ENCODE data around the gene AGAP1.

AGAP1 gene

GRCh38 chr2:235489897-235490296, 3.9 kb upstream of the AGAP1 start:
- ATAC-seq: no peak

GRCh38 chr2:235492850-235493344, 946 bp upstream of the AGAP1 start:
- no peak for ATAC-seq

- ATAC-seq: no peak
Measured at GRCh38 chr2:235493402-235493774, 455 bp upstream of the AGAP1 start.

DNA sequence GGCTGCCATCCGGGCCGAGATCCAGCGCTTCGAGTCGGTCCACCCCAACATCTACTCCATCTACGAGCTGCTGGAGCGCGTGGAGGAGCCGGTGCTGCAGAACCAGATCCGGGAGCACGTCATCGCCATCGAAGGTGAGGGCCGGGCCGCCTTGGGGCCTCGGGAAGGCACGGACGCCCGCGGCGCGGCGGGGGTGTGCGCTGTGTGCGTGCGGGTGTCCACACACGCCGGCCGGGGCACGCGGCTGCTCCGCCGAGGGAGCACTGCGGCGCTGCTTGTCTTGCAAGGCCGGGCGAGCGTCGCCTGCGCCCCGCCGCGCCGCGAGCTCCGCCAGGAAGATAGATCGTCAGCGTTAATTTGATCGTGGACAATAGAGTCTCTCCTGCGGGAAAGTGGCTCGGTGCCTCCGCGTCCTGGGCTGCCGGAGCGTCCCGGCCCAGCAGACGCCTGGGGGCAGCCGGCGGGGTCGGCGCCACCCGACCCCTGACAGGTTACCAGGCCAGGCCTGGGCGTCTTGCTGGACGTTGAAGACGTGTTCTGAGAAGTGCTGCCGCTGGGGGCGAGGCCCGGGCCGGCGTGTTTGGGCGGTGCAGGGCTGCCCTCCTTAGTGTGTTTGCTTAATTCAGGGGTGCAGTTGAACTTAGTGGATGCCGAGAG, 1.0 kb downstream of the AGAP1 start:
- ATAC-seq: no peak

DNA sequence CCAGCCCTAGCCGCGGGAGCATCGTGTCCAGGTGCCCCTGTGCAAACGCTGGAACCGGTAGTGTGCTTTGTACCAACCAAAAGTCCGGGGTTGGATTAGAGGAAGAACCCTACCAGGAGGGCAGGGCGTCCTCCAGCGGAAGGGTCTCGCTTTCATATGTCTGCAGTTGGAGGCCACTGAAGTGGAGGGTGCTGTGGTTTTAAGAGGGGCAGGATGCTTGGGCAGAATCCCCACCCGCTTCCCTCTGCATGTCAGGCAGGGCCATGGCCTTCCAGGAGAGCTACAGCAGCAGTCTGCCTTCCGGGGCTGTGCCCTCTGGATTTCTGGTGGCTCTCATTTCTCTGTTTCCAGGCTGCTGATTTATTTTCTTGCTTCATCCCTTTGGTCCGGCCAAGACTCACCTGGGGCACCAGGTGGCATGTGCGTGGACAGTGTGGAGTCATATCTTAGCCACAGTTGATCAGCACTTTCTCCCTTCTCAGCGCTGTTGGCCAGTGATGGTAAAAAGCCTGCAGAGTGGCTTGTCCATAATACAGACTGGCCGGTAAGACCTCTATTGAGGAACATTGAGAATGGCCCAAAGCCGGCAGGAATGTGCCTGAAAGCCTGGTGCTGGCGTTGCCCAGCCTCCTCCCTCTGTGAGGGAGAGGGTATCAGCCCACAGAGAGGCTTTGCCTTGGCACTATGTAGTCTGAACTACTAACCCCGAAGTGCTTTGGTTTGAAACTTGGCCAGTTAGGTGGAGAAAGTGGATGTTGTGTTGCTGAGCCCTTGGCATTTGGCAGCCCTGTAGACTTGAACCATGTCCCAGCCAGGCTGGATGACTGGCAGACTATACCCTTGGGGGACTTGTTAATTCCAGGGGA, 1.8 kb downstream of the AGAP1 start:
- ATAC-seq: no peak

DNA sequence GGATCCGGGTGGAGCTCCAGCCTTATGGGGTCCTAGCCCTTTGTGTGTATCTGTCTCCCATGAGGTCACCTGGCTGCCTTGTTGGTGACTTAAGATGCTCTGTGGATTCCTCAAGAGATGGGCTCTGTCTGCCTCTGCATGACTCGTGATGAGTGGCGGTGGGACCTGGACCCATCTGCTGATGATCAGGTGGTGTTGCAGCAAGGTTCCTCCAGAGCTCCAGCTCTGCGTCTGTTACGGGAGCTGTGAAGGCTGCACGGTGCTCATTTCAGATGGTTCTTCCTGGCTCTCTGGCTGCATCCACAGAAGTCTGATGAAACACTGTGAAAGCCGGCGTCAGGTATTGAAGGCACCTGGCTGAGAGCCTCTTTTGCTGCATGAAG, 2.4 kb downstream of the AGAP1 start:
- no peak for ATAC-seq

DNA sequence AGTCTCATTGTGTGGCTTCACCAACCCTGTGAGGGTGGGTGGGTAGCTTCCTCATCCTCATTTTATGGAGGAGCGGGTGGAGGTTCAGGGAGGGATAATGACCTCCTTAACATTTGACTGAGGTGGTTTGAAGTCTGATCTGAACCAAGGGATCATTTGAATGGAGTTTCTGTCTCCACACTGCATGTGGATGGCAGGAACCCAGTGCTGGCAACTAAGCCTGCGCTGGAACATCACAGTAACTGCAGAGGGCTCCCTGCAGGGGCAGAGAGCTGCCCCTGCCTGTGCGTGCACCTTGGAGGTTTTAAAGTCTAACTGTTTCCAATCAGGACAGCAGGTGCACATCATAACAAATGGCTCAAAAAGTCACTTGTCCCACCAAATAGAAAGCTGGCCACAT, 3.3 kb downstream of the AGAP1 start:
- no peak for ATAC-seq

- no peak for ATAC-seq
Measured at GRCh38 chr2:235498541-235498940, 4.7 kb downstream of the AGAP1 start.

DNA sequence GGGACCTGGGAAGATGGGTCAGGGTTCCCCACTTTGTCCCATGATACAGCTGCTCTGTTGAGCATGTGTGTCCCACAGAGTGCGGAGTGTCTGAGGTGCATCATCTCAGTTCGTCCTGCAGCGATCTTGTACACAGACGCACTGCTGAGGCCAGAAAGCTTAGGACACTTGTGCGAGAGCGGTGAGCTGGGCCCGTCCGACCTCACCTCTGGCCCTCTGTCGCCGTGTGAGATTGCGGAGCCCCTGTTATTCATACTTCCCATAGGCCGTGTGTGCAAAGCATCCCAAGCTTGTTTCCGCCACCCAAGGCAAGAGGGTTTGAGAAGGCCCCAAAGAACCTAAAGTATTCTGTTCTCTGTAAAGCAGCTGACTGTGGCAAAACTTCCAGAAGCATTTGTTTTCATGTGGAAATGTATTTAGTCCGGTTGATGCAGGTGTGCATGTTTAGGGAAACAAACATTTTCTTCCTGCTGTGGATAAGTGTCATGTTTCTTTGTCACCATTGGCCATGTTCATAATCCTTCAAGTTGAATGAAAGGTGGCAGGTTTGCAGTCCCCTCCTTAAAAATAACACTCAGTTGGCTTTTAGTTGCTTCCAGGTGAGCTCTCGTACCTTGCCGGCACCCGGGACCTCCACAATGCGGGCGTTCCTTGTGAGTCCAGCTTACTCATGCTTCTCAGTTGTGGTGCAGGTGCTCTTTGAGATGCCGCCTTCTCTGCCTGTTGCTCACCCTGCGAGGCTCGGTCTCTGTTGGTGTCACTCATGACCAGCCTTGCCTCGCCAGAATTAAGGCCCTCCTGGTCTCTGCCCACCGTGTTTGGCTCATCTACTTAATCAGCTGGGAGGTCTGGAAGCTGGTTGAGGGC, 5.3 kb downstream of the AGAP1 start:
- no peak for ATAC-seq

DNA sequence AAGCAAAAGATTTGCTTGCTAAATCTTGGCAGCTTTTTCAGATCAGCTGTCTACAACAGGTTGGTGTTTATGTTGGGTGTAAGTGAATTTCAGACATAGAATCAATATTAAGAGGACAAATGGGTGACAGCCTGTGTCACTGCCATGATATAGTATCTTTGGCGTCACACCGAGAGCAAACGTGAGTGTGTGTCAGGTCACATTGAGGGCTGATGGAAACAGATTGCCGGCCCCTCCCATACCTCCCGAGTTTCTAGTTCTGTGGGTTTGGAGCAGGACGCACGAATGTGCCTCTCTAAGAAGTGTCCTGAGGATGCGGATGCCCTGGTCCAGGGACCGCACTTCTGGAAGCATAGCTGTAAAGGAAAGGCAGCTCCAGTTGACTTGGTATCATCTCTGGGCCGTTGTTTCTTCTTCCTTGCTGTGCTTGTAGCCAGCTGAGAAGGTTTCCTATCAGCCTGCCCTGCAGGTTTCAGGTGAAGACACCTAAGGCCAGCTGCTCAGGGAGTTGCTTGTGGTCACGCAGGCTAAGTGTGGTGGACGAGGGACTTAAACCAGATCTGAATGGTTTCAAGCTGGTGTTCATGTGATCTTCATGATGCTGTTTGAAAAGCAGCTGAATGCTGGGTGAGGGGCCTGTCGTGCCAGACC, 6.4 kb downstream of the AGAP1 start:
- ATAC-seq: no peak

- no peak for ATAC-seq
Measured at GRCh38 chr2:235500761-235501672, 7.2 kb downstream of the AGAP1 start.

DNA sequence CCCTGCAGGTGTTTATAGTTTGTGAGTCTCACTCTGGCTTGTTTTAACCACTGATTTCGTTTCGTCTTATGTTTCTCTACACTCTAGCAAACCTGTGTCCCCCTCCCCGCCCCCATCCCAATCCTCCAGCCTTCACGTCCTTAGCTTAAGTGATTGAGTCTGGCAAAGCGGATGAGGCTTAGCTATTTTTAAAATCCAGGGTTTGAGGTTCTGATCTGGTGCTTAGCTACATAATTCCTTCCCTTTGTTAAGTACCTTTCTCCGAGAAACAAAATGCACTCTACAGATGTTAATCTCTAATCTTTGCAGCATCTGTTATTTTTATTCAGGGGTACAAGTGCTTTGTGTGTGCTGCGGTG, 7.8 kb downstream of the AGAP1 start:
- no peak for ATAC-seq

DNA sequence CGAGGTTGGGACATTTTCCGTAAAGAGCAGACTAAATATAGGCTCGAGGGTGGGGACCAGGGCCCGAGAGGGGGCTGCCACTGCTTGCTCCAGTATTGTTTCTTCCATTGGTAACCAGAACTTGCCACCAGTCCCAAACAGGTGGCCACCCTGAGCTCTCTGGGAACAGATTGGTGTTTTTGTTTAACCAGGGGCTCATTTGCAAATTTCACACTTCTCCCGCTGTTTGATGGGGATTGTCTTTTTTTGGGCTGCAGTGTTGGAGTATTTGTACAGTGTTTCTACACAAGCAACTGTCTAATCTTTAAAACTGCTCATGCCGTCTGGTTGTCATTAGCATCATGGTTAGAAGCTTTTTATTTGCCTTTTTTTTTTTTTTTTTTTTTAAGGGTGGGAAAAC, 8.5 kb downstream of the AGAP1 start:
- no peak for ATAC-seq

DNA sequence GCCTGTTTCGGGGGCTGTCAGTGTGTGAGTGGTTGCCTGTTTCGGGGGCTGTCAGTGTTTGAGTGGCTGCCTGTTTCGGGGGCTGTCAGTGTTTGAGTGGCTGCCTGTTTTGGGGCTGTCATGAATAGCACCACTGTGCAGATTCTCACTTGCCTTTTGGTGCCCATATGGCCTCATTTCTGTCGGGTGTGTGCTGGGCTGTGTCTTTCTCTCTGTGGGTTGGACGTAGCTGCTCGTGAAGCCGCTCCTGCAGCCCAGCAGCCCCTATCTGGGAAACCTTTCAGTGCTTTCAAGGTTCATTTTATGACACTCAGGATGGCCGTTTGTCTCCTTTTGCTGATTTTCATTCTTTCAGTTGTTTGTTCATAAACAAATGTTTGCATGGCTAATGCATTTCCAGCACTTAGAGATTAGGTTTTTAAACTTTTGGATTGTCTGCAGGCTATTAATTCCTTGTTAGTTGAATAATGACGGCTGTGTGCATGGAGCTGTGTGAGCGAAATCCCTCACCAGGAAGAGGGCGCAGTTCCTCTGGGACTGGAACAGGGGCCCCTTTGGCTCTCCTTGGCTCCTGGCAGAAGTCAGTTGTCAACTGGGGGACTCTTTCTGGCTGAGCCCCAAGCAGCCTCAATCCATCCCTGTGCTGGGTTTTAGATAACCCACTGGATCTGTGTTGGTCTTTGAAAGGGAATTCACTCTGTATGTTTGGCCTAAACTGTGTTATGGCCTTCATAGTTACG, 10.8 kb downstream of the AGAP1 start:
- no peak for ATAC-seq

GRCh38 chr2:235505181-235505741, 11.4 kb downstream of the AGAP1 start:
- ATAC-seq: no peak

DNA sequence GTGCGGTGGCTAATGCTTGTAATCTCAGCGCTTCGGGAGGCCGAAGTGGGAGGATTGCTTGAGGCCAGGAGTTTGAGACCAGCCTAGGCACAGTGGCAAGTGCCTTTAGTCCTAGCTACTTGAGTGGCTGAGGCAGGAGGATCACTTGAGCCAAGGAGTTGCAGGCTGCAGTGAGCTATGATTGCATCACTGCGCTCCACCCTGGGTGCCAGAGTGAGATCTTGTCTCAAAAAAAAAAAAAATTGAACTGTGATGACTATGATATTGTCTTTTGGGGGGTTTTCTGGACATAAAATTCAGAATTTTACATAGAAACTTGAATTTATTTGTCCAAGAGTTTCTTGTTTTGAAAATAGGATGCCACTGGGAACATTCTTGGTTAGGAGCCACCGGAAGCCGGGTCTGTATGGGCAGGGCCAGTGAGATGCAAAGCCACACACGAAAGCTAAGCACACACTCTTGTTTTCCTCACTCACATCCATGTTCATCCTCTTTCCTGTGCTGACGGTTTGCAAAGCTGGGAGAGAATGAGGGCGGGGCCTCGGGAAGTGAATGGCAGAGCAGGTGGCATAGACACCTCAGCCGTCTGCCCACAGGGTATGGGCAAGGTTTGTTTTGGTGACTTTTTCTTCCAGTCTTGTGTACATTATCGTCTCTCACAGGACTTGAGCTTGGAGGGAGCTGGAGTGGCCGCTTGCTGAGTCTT, 12.6 kb downstream of the AGAP1 start:
- no peak for ATAC-seq

- ATAC-seq: no peak
Measured at GRCh38 chr2:235506997-235507615, 13.3 kb downstream of the AGAP1 start.

DNA sequence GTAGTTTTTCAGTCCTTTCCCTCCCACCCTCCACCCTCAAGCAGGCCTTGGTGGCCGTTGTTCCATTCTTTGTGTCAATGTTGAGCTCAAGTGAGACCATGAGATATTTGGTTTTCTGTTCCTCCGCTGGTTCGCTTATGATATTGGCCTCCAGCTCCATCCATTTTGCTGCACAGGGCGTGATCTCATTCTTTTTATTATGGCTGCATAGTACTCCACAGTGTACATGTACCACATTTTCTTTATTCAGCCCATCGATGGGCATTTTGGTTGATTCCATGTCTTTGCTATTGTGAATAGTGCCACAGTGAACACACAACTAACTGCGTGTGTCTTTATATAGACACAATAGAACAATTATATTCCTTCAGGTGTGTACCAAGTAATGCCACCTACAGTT, 14.1 kb downstream of the AGAP1 start:
- no peak for ATAC-seq

DNA sequence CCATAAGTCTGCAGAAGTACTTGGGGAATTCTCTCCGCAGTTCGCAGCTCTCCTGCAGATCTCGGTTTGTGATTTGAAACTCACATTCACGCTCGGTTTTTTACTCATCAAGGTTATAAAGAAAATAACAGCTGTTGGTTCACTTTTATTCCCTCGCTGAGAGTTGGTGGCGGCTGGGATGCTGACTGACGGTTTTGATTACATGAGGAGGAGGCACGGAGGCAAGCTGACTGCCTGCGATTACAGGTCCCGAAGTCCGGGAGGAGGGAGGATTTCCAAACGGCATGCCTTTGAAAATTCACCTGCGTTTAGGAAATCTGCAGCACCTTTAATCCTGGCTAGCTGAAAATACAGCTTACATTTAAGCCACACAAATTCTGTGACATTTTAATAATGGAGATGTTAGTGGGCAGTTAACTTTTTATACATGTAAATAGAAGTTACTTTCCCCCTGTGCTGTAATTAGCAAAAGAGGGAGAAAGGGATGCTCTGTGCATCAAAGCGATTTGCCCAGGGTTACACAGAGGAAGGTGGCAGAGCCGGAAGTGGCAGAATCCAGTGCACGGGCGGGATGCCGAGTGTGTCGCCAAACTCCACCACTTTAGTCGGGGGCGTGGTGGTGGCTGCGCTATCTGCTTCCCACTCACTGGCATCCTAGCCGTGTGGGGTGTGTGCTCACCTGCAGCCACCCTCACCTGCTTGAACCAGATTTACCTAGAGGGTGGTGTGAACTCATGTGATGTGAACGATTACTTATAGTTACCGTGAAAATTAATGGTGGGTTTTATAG, 14.7 kb downstream of the AGAP1 start:
- no peak for ATAC-seq

Measured in activated CD4-positive, CD25-positive, alpha-beta regulatory T cell treated with anti-CD3 and anti-CD28 coated beads, Interleukin-2, amount 50 U/mL, for 24 hours (primary cell).